Left renal pelvis (tissue), 4 donors: ENCODE results near the gene ANKIB1. TPM values are rescaled to one million over a fixed set of nuclear protein-coding genes. Genes with fewer than 3 reads are reported as not detected.
"Not testable (repeated sequence)": the region's sequence is repeated elsewhere in the genome, so short reads cannot be mapped to it uniquely, and the experiment has no call there.

Source experiments
- DNase-seq, 4 donors: peaks; one replicate each; pipeline ENCODE4 v3.0.0-alpha.2; 2013; ENCODE audit warnings: low read depth in 4 of 4, low spot score in 3 of 4
- polyA plus RNA-seq, 4 donors: library from polyadenylated mRNA; unstranded; fragments of 120-200 nt; gene quantifications; one replicate each; pipeline ENCODE4 v1.2.1, GENCODE V29; 2013; ENCODE audit not compliant: insufficient read length in 4 of 4

ANKIB1 gene
- polyA plus RNA-seq, 4 donors: 40.6 to 51.8 (median 44.8) TPM

DNA sequence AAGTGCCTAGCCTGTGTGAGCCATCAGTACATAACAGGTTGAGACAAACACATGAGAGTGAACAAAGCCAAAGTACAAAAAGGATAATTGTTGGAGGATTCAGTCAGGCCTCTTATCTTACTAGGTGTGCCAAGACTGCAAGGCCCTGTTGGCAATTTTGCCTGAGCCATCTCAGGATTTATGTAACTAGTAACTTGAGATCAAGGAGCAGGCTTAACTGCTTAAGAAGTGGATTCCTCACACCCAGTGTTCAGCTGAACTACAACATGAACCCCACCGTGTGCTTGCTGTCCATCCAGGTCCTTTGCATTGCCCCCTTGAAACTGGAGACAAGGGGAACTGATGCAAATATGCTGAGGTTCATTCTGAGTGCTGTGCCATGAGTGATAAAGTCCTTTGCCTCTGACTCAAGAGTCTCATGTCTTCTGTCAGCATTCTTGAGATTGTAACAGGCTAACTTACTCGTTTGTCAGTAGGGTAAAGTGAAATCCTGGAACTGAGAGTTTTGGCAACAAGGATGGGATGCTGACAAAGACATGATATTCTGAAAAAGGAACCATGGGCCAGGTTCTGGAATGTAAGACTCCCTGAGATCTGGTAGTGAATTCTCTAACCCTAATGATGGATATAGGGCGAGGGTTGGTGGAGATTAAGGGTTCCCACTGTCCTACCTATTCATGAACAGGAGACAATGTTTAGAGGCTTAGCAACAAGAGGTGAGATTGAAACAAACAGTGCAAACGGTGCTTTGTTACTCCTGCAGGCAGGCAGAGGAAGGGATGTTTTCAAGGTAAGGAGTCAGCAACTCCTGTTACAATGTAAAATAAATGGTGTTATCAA is 157.4 kb downstream of the ANKIB1 start:
- no peak for DNase-seq

- DNase-seq: no peak
Measured at GRCh38 chr7:92403760-92404074, 157.9 kb downstream of the ANKIB1 start.

DNA sequence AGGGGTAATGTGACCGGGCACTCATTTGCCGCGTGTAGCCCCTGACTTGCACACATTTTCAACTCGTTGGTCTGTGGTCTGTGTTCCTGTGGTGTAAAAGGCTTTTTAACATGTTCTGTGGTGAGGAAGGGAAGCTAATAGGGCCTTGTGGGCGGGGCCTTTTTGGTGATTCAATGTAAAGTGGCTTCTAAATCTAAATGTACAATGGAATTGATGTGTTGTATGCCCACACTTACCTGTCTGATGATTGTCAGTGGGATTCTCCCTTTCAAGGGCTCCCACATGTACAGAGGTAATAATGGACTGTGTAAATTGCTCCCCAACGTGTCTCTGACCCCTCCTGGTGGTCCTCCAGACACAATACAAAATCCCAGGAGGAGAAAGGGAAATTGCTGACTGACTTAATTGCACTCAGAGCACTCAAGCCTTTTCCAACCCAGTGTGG is 158.4 kb downstream of the ANKIB1 start:
- DNase-seq: no peak

- no peak for DNase-seq
Measured at GRCh38 chr7:92409357-92409756, 163.6 kb downstream of the ANKIB1 start.

DNA sequence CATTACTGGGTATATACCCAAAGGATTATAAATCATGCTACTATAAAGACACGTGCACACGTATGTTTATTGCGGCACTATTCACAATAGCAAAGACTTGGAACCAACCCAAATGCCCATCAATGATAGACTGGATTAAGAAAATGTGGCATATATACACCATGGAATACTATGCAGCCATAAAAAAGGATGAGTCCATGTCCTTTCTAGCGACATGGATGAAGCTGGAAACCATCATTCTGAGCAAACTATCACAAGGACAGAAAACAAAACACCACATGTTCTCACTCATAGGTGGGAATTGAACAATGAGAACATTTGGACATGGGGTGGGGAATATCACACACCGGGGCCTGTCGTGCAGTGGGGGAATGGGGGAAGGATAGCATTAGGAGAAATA is 164.4 kb downstream of the ANKIB1 start:
- DNase-seq: not testable (repeated sequence)

GRCh38 chr7:92412745-92413144 is 167.0 kb downstream of the ANKIB1 start:
- no peak for DNase-seq

GRCh38 chr7:92413550-92413949 is 167.8 kb downstream of the ANKIB1 start:
- no peak for DNase-seq

- no peak for DNase-seq
Measured at GRCh38 chr7:92415225-92415624, 169.5 kb downstream of the ANKIB1 start.

DNA sequence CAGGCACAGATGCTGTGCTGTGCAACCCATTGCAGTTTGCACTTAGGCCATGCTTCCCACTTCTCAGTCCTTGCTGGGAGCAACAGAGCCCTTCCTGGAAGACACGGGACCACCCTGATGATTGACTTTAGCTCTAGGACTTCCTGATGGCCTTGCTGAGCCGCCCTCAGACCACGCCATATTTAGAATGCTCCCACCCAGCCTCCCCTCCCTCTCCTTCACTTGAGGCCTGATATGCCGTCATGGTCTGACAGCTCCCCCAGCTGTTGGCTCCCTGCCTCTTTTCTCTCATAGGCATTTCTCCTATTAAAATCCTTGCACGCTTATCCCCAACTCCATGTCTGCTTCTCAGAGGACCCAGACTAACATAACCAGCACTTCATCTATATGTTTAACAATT is 172.1 kb downstream of the ANKIB1 start:
- DNase-seq: no peak

DNA sequence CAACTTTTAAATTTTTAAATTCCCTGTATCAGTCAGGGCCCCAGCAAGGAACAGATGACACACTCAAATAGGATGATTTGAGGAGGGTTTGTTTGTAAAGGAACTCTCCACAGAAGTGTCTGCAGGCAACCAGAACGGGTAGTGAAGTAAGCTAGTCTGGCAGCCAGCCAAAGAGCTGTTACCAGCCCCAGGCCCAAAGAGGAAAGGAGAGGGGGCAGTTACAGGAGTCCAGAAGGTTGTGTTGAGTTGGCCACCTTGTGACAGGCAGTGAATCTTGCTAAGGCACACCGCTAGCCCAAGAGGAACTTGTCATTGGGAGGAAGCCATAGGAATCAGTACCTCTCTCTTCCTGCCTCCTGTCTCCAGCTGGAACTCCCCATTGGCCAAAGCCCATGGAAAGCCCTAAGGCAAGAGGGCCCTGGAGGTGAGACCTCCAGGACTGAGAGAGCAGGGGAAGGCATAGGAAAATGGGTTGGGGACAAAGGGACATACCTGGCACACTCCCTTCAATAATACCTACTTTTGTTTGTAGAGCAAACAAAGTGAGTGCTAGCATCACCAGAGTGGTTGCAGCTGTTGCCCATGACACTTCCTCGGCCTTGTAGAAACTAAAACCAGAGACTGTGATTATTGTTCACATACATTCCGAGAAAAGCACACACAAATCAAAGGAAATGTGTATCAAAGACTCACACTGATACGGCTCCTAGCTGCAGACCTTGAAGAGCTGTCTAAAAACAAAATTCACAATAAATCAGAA is 176.1 kb downstream of the ANKIB1 start:
- DNase-seq: peak in 2 of 4 donors; percentile 18 to 23

DNA sequence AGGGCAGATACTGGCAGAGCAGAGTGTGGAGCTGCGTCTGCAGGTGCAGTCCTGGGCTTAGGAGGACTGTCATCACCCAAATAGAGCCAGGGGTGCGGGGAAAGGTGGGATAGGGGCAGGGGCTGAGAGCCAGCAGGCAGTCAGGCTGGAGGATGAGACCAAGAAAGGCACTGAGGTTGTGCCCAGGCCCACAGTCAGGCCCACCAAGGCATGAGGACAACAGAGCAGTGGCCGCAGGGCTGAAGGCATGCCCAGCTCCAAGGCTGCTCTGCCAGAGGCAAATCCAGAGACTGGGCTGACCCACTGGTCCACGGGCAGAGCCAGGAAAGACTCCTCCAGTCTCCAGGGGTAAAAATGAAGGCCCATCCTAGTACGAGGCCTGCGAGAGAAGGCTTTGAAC is 177.2 kb downstream of the ANKIB1 start:
- DNase-seq: no peak

DNA sequence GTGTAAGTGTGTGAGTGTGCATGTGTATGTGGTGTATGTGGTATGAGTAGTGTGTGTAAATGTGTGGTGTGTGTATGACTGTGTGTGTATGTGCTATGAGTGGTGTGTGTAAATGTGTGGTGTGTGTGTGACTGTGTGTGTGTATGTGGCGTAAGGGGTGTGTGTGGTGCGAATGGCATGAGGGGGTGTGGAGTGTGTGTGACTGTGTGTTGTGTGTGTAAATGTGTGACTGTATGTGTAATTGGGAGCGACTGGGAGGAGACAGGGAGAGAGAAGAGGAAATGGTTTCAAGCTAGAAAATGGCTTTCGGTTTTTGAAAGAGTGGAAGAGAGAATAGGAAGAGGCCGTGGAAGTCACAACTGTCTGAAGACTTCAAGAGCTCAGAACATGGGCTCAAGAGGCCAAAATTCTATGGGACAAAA is 177.9 kb downstream of the ANKIB1 start:
- no peak for DNase-seq

DNA sequence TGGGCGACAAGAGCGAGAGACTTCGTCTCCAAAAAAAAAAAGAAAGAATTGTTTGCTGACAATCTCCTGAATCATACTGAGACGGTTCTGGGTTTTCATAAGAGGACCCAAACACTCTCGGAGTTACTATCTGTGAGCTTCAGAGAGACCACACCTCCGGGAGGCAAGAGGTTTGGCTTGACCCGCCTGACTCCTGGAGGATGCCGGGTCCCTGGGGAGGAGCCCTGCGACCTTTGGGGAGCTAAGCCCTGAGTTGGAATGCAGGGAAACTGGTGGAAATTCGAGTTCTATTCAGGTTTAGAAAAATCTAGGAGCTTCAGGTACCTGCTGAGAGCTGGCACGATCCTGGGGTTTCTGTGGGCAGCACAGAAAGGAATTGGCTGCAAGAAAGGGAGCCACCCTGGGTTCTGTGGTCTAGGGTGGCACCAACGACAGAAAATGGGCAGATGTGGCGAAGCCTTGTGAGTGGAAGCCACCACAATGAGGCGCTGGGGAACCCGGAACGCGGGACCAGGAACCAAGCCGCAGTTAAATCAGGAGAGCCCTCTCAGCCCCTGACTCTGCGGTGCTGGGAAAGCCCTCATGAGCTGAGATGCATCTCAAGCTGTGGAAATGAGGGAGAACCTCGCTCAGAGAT is 179.7 kb downstream of the ANKIB1 start:
- DNase-seq: no peak

GRCh38 chr7:92427193-92427592 is 181.4 kb downstream of the ANKIB1 start:
- no peak for DNase-seq

DNA sequence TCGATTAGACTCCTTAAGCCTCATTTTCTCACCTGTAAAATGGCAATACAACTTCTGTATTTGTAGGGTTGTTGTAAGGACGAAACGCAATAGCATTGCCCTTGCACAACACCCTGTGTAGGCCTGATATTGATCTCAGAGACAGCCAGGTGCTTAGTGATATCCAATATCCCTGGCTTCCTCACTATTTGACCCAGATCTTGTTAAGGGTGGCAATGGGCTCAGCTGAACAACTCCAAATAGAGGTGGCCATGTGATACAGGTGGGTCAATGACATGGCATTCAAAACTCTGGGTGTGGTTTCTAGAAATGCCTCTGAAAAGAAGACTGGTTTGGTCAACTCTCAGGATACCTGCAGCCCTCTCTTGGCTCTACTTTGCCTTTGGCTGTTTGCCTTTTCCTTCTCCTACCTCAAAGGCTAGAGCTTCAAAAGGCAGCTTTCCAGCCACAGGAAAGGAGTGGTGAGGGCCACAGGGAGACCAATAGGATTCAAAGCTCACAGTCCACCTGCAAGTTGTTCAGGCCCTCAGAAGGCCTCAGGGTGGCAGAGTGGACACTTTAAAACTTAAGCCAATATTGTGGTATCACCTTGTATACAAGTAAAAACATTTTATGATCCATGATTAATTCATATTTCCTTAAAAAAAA is 186.6 kb downstream of the ANKIB1 start:
- no peak for DNase-seq

GRCh38 chr7:92433019-92433418 is 187.2 kb downstream of the ANKIB1 start:
- DNase-seq: no peak

- DNase-seq: no peak
Measured at GRCh38 chr7:92435542-92435941, 189.8 kb downstream of the ANKIB1 start.

DNA sequence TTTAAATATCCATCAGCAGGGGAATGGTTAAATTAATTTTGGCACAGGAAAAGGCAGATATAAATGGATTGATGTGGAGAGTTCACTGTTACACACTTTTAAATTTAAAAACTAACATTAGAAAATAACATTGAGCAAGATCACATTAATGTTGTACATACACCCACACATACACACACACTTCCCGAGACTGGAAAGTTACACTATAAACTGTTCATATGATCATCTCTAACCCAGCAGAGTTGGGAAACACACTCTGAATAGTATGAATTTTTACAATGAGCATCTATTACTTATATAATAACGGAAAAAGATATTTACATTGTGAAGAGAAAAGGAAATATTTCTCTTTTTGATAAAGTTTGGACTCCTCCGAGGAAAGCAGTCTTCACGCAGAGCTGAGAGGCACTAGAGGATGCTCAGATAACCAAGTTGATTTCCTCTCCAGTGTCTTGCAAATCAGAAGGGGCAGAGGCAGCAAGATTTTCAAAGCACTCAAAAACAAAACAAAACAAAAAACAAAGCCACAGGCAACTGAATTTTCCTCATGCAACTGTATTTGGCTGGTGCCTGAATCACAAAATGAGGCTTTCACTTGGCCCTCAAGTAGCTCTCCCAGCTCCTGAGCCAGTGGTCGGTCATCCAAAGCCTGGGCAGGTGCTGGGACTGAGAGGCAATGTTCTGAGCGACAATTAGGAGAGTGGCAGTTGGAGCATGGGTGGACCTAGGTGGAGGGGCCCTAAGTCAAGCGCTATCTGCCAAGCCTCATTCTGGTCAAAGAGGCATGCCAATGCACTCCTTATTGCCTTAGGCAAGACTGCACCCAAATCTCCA is 191.1 kb downstream of the ANKIB1 start:
- no peak for DNase-seq

GRCh38 chr7:92437956-92438491 is 192.2 kb downstream of the ANKIB1 start:
- no peak for DNase-seq

DNA sequence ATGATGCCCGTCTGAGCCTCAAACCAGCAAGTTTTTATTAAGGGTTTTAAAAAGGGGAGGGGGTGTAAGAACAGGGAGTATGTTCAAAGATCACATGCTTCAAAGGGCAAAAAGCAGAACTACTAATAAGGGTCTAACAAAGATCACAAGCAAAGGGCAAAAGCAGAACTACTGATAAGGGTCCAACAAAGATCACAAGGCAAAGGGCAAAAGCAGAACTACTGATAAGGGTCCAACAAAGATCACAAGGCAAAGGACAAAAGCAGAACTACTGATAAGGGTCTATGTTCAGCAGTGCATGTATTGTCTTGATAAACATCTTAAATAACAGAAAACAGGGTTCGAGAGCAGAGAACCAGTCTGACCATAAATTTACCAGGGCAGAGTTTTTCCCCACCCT is 196.9 kb downstream of the ANKIB1 start:
- not testable (repeated sequence) for DNase-seq
